H9 (cell line): ENCODE results near the gene PARP9. TPM values are rescaled to one million over a fixed set of nuclear protein-coding genes. Genes with fewer than 3 reads are reported as not detected.

Experiments used
- DNase-seq: peaks from one replicate; pipeline ENCODE4 v3.0.0-alpha.2; 2017
- H2AFZ ChIP-seq: one replicate; pipeline ENCODE4 v1.6.1; 2013; ENCODE audit warnings: mild to moderate bottlenecking, low read length, control low read depth, moderate library complexity
- H2AK5ac ChIP-seq: 2 replicates; pipeline ENCODE4 v1.6.1; 2013; ENCODE audit warnings: low read length, control low read depth, mixed read lengths; ENCODE audit not compliant: insufficient read length
- H2BK120ac ChIP-seq: one replicate; pipeline ENCODE4 v1.6.1; 2013; ENCODE audit warnings: low read depth, mild to moderate bottlenecking, low read length, control low read depth, inconsistent platforms; ENCODE audit not compliant: poor library complexity, severe bottlenecking
- H2BK12ac ChIP-seq: 2 replicates; pipeline ENCODE4 v1.6.1; 2013; ENCODE audit warnings: low read length, control low read depth, mixed read lengths, low read depth; ENCODE audit not compliant: insufficient read length
- H2BK15ac ChIP-seq: 2 replicates; pipeline ENCODE4 v1.6.1; 2013; ENCODE audit warnings: low read depth, low read length, control low read depth
- H2BK20ac ChIP-seq: one replicate; pipeline ENCODE4 v1.6.1; 2013; ENCODE audit warnings: low read depth, mild to moderate bottlenecking, low read length, control low read depth, inconsistent platforms; ENCODE audit not compliant: poor library complexity, severe bottlenecking
- H2BK5ac ChIP-seq: 2 replicates; pipeline ENCODE4 v1.6.1; 2013; ENCODE audit warnings: low read length, control low read depth, mixed read lengths; ENCODE audit not compliant: insufficient read length
- H3K14ac ChIP-seq: 2 replicates; pipeline ENCODE4 v1.6.1; 2013; ENCODE audit warnings: low read length, control low read depth; ENCODE audit not compliant: insufficient read depth
- H3K18ac ChIP-seq: 2 replicates; pipeline ENCODE4 v1.6.1; 2013; ENCODE audit warnings: low read depth, mild to moderate bottlenecking, mixed read lengths, low read length, control low read depth; ENCODE audit not compliant: insufficient read length
- H3K23ac ChIP-seq: 2 replicates; pipeline ENCODE4 v1.6.1; 2013; ENCODE audit warnings: low read length, control low read depth, mixed read lengths, low read depth; ENCODE audit not compliant: insufficient read length
- H3K23me2 ChIP-seq: 2 replicates; pipeline ENCODE4 v1.6.1; 2013; ENCODE audit warnings: low read depth, mild to moderate bottlenecking, mixed read lengths, low read length, control low read depth; ENCODE audit not compliant: insufficient read length, poor library complexity, severe bottlenecking
- H3K27ac ChIP-seq: 2 replicates; pipeline ENCODE4 v1.5.1; 2013; ENCODE audit warnings: low read length, control low read depth, mixed read lengths, low read depth; ENCODE audit not compliant: insufficient read length
- H3K27me3 ChIP-seq: 2 replicates; pipeline ENCODE4 v1.6.1; 2013; ENCODE audit warnings: low read length, control low read depth, inconsistent platforms; ENCODE audit not compliant: insufficient read depth
- H3K4ac ChIP-seq: 2 replicates; pipeline ENCODE4 v1.6.1; 2013; ENCODE audit warnings: low read depth, mild to moderate bottlenecking, control low read depth, inconsistent platforms, low read length, moderate library complexity
- H3K4me1 ChIP-seq: 2 replicates; pipeline ENCODE4 v1.6.1; 2013; ENCODE audit warnings: low read length, control low read depth, inconsistent platforms; ENCODE audit not compliant: insufficient read depth
- H3K4me2 ChIP-seq: 2 replicates; pipeline ENCODE4 v1.6.1; 2013; ENCODE audit warnings: low read length, control low read depth, mixed read lengths; ENCODE audit not compliant: insufficient read length, insufficient read depth
- H3K56ac ChIP-seq: 2 replicates; pipeline ENCODE4 v1.6.1; 2013; ENCODE audit warnings: low read depth, mild to moderate bottlenecking, mixed read lengths, low read length, control low read depth; ENCODE audit not compliant: insufficient read length
- H3K79me1 ChIP-seq: 2 replicates; pipeline ENCODE4 v1.6.1; 2013; ENCODE audit warnings: low read depth, mild to moderate bottlenecking, moderate library complexity, low read length, control low read depth, inconsistent platforms; ENCODE audit not compliant: insufficient read depth, poor library complexity, severe bottlenecking
- H3K79me2 ChIP-seq: 2 replicates; pipeline ENCODE4 v1.6.1; 2013; ENCODE audit warnings: low read length, control low read depth, inconsistent platforms; ENCODE audit not compliant: insufficient read depth
- H3K9ac ChIP-seq: 2 replicates; pipeline ENCODE4 v1.6.1; 2013; ENCODE audit warnings: low read length, control low read depth, mixed read lengths; ENCODE audit not compliant: insufficient read length; ENCODE audit errors: extremely low read depth
- H3K9me3 ChIP-seq: one replicate; pipeline ENCODE4 v1.6.1; 2013; ENCODE audit warnings: low read depth, low read length, inconsistent platforms; ENCODE audit not compliant: control insufficient read depth
- H3T11ph ChIP-seq: one replicate; pipeline ENCODE4 v1.6.1; 2013; ENCODE audit warnings: mild to moderate bottlenecking, low read length, control low read depth, inconsistent platforms
- H4K20me1 ChIP-seq: one replicate; pipeline ENCODE4 v1.6.1; 2013; ENCODE audit not compliant: control insufficient read depth, insufficient read length, insufficient read depth
- H4K5ac ChIP-seq: 2 replicates; pipeline ENCODE4 v1.6.1; 2013; ENCODE audit warnings: low read depth, mild to moderate bottlenecking, mixed read lengths, low read length, control low read depth; ENCODE audit not compliant: insufficient read length
- H4K8ac ChIP-seq: replicated peaks from 2 replicates; pipeline ENCODE4 v1.6.1; 2013; ENCODE audit warnings: low read length, control low read depth, mixed read lengths, low read depth; ENCODE audit not compliant: insufficient read length
- H4K91ac ChIP-seq: 2 replicates; pipeline ENCODE4 v1.6.1; 2013; ENCODE audit warnings: low read depth, mild to moderate bottlenecking, moderate library complexity, mixed read lengths, low read length, control low read depth; ENCODE audit not compliant: insufficient read length
- H3K27ac Mint-ChIP-seq, 3 experiments: 2 replicates in 2 of 3; 3 replicates in 1 of 3; pipeline ENCODE4 v1.8.0; 2020 to 2021; ENCODE audit warnings: mixed read lengths in 3 of 3, mild to moderate bottlenecking in 1 of 3, moderate library complexity in 1 of 3
- H3K27me3 Mint-ChIP-seq: 2 replicates; pipeline ENCODE4 v1.8.0; 2021; ENCODE audit warnings: low read depth, mild to moderate bottlenecking, moderate library complexity, mixed read lengths
- H3K36me3 Mint-ChIP-seq, 3 experiments: 2 replicates in 2 of 3; 3 replicates in 1 of 3; pipeline ENCODE4 v1.8.0; 2020 to 2021; ENCODE audit warnings: low read depth in 3 of 3, mixed read lengths in 3 of 3; ENCODE audit not compliant: insufficient read depth in 1 of 3
- H3K4me1 Mint-ChIP-seq, 2 experiments: 2 replicates each; pipeline ENCODE4 v1.8.0; 2020; ENCODE audit warnings: mixed read lengths in 2 of 2
- H3K4me3 Mint-ChIP-seq, 2 experiments: 2 replicates in 1 of 2; 3 replicates in 1 of 2; pipeline ENCODE4 v1.8.0; 2020 to 2021; ENCODE audit warnings: mild to moderate bottlenecking in 2 of 2, mixed read lengths in 2 of 2, moderate library complexity in 1 of 2
- H3K9me3 Mint-ChIP-seq, 2 experiments: 2 replicates in 1 of 2; 3 replicates in 1 of 2; pipeline ENCODE4 v1.8.0; 2020; ENCODE audit warnings: mild to moderate bottlenecking in 2 of 2, mixed read lengths in 2 of 2, moderate library complexity in 1 of 2
- CTCF ChIP-seq: fragments of 200-600 bp; sonication (generic); conservative IDR thresholded peaks from 3 replicates; pipeline ENCODE4 v1.8.0; 2021; ENCODE audit warnings: antibody characterized with exemption, mild to moderate bottlenecking
- total RNA-seq: library from RNA; stranded (reverse); gene quantifications from 2 replicates; pipeline ENCODE4 v1.2.1, GENCODE V29; 2021

The PARP9 gene
- total RNA-seq, 1 experiment from 2014 or later = 3.4 TPM

- peaks cover 17 to 26% of the 10 kb centered on the region in 2 experiments for H3K9me3 Mint-ChIP-seq
- H3K4ac ChIP-seq = no peak overlapping the region
- no peak overlapping the region for H3K4me3 Mint-ChIP-seq
- no peaks in the 10 kb centered on the region for H3K27me3 Mint-ChIP-seq
- no peak overlapping the region for H4K8ac ChIP-seq
- H3K23me2 ChIP-seq = no peaks in the 10 kb centered on the region
- no peaks in the 10 kb centered on the region for H3K79me2 ChIP-seq
- TF ChIP-seq CTCF = no peak
- no peaks in the 10 kb centered on the region for H3K27me3 ChIP-seq
- no peak overlapping the region for H2AFZ ChIP-seq
- DNase-seq = no peak
- no peaks in the 10 kb centered on the region for H3K9me3 ChIP-seq
- H3T11ph ChIP-seq = no peak overlapping the region
- H2BK120ac ChIP-seq = no peak overlapping the region
- H3K4me1 Mint-ChIP-seq = peaks cover 14 to 24% of the 10 kb centered on the region in 2 experiments
- no peak overlapping the region for H3K27ac Mint-ChIP-seq
- no peak overlapping the region for H3K4me2 ChIP-seq
- no peak overlapping the region for H3K23ac ChIP-seq
- H3K27ac ChIP-seq = no peak overlapping the region
- no peaks in the 10 kb centered on the region for H4K20me1 ChIP-seq
- H3K36me3 Mint-ChIP-seq = peaks cover 9 to 18% (median 12%) of the 10 kb centered on the region in 3 experiments
- no peak overlapping the region for H4K5ac ChIP-seq
- H3K9ac ChIP-seq = no peak overlapping the region
- H2AK5ac ChIP-seq = no peak overlapping the region
- H2BK20ac ChIP-seq = no peak overlapping the region
- no peaks in the 10 kb centered on the region for H3K79me1 ChIP-seq
- H3K56ac ChIP-seq = no peak overlapping the region
- H2BK12ac ChIP-seq = no peak overlapping the region
- no peaks in the 10 kb centered on the region; the same call in 1 of the 2 replicates for H3K4me1 ChIP-seq
- no peak overlapping the region for H3K18ac ChIP-seq
- H2BK15ac ChIP-seq = no peak overlapping the region
- H2BK5ac ChIP-seq = no peak overlapping the region
- no peak overlapping the region for H4K91ac ChIP-seq
- H3K14ac ChIP-seq = no peak overlapping the region
These were observed 22.8 kb upstream of the PARP9 start for GRCh38 chr3:122586773-122587485.
